ENCODE results near the gene CS.

Gene CS

GRCh38 chr12:56221757-56222530, 78.2 kb downstream of the CS start, which contains the start of gene RNF41:
TSS of gene RNF41 (minus strand) at chr12:56221922. CDS start at chr12:56214047, 7,875 bp downstream.
- in situ Hi-C loops (cut with MboI; ENCODE audit: low sequenced_read_pairs): no loop called here

Data from hTERT RPE-1 (cell line).